GM19328 (cell line): ENCODE data around the gene SULT1A2.
"Not testable (repeated sequence)": the region's sequence is repeated elsewhere in the genome, so short reads cannot be mapped to it uniquely, and the experiment has no call there.

Source experiments
- ATAC-seq: cut with Tn5 transposase; IDR thresholded peaks from one replicate; pipeline ENCODE4 v1.9.1; 2021; ENCODE audit warnings: mild to moderate bottlenecking, moderate library complexity; ENCODE audit not compliant: unreplicated experiment

Gene SULT1A2

DNA sequence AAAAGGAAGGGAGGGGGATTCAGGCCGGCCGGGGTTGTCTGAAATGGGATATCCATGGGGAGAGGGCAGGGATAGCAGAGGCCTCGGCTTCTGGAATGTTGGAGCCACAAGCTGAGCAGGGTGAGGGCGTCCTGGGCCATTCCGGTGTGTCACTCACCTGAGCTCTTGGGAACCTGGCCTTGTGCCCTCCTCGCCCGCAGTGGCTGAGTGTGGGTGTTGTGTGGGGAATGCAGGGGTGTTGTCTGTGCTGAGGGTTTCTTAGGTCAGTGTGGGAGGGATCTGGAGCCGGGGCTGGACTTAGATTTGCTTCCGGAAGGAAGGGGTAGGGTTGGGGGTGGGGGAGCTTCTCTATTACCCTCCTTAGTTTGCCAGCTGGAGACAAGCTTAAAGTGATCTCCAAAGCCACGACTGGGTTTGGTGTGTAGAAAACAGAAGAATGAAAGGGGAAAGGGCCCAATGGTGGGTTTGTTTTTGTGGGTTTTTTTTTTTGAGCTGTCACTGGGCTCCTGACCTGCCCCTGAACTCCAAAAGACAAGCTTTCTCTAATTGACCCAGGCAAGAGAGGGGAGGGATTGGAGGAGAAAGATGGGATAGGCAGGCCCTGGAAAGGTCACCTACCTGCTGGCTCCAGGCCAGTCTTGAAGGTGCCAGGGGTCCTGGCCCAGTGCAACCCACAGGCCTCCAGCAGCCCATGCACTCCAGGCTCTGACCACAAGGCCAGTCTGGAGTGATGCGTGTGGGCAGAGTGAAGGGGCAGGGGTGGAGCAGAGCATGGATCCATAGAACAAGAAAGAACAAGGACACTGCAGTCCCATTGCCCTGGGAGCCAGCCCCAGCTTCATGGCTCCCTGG is at the start of gene SULT1A2:
Gene SULT1A2, minus strand, starts transcription at position 211 of the 852 bp plus-strand sequence. CDS start 1,120 bp downstream, outside the sequence.
- ATAC-seq = no peak

GRCh38 chr16:28639959-28640358 is 43.1 kb upstream of the SULT1A2 start:
- ATAC-seq = not testable (repeated sequence)

DNA sequence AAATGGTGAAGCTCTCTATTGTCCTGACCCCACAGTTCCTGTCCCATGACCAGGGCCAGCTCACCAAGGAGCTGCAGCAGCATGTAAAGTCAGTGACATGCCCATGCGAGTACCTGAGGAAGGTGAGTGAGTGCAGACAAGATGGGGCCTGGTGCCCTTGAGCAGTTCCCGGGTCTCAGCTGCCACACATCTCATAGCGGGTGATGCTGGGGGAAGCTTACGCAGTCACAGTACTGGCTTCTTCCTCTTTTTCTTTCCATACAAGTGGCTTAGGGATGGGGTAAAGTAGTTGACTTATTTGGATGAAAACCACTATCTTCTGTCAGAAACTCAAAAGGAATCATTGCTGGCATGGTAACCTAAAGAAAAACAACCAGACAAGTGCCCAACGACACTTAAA is 41.5 kb upstream of the SULT1A2 start:
- ATAC-seq = not testable (repeated sequence)

DNA sequence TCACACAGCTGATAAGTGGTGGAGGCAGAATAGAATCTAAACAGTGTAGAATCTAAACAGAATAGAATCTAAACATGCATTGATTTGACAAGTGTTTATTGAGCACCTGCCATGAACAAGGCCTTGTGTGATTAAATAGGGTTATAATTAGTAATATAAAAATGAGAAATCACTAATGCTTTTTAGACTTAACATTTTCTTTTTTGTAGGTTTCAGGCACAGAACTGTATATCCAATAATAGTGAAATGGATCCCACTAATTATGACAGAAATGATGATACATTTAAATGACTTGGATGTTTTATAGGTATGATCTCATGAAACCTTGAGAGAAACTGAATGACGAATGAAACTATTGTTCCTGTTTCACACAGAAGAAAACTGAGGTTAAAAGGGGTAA is 40.9 kb upstream of the SULT1A2 start, which contains the start of gene NPIPB8:
Gene NPIPB8, plus strand, starts transcription at position 301 of the 400 bp plus-strand sequence. CDS start 296 bp downstream, outside the sequence.
- ATAC-seq = not testable (repeated sequence)

- ATAC-seq = not testable (repeated sequence)
Measured at GRCh38 chr16:28636093-28636823, 39.4 kb upstream of the SULT1A2 start.

GRCh38 chr16:28630905-28631304 is 34.1 kb upstream of the SULT1A2 start:
- ATAC-seq = not testable (repeated sequence)

- ATAC-seq = no peak
Measured at GRCh38 chr16:28623172-28623711, 26.4 kb upstream of the SULT1A2 start.

DNA sequence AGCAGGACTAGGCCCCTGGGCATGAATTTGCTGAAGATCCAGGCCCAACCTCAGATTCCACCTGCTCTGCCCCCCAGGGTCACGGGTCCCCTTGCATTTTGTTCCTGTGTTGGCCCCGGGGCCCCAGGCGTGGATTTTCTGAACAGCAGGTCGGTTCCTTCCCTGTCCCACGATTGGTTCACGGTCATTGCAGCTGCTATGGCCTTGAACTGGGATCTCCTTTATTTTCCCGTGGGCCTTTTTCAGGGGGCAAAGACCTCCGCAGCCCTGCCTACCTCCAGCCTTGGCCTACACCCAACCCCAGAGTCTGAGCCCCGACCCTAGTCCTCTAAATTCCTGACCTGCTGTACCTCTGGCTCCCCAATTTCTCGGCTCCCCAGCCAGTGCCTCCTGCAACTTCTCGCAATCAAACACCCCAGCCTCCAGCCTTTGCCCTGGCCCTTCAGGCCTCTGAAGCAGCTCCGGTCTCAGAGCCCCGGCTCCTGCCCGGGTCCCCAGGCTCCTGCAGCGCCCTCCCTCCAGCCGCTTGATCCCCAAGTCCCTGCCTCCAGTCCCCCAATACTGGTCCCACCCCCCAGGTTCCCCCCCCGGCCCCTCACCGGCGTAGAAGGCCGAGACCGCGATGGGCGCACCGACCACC is 25.8 kb upstream of the SULT1A2 start:
- not testable (repeated sequence) for ATAC-seq

DNA sequence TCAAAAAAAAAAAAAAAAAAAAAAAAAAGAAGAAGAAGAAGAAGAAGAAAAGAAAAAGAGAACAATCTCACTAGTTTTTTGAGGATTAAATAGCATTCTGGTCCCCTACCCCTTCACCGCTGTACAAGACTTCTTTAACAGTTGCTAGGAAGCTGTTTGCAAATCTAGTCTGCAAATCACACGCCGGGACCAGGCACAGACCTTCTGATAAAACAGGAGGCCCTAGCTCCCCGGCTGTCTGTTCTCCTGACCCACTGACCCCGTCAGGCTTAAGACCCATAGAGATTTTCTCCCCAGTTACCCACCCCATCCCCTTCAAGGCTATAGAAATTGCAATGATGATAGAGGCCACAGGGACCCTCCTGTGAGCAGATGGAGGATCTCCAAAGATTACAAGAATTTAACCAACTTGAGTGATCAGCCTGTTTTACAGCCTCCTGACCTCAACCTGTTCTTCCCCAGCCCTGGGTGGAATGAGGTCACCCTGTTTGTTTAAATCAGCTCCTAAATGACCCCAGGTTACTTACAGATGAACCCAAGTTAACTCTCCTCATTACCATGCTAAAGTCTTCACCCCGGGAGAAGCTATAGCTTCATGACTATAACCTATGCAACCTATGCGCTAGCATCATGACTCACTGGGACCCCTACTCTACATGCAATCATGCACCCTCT is 24.8 kb upstream of the SULT1A2 start:
- no peak for ATAC-seq

DNA sequence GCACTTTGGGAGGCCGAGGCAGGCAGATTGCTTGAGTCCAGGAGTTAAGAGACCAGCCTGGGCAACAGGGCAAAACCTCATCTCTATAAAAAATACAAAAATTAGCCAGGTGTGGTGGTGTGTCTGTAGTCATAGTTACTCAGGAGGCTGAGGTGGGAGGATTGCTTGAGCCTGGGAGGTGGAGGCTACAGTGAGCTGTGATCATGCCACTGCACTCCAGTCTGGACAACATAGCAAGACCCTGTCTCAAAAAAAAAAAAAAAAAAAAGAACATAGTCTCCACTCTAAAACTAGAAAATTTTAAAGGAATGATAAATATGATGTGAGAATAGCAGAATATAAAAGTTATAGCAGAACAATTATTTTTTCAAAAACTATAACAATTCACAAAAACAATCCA is 23.5 kb upstream of the SULT1A2 start:
- ATAC-seq = not testable (repeated sequence)

DNA sequence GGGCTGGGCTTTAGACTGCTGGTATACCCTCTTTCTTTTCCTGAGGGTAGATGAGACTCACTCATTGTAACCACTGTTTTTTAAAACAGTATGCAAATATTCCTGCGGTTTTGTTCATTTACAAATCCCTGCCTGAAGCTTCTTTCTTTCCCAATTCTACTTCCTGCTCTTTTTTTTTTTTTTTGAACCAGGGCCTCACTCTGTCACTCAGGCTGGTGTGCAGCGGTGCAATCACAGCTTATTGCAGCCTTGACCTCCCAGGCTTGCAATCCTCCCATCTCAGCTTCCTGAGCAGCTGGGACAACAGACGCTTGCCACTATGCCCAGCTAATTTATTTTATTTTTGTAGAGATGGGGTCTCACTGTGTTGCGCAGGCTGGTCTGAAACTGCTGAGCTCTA is 21.0 kb upstream of the SULT1A2 start:
- ATAC-seq = no peak

DNA sequence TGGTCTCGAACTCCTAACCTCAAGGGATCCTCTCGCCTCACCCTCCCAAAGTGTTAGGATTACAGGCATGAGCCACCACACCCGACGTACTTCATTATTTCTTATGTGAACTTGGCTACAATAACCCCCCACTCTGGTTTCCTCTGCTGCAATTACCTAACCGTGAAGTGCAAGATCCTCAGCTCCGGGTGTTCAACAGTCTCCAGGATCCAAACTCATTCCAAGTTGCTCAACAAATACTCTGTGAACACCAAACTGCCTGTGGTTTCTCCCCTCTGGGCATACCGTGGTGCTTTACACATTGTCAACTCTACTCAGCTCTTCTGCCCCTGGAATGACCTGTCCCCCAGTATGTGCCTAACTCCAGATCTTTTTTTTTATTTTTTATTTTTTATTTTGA is 19.8 kb upstream of the SULT1A2 start:
- no peak for ATAC-seq

DNA sequence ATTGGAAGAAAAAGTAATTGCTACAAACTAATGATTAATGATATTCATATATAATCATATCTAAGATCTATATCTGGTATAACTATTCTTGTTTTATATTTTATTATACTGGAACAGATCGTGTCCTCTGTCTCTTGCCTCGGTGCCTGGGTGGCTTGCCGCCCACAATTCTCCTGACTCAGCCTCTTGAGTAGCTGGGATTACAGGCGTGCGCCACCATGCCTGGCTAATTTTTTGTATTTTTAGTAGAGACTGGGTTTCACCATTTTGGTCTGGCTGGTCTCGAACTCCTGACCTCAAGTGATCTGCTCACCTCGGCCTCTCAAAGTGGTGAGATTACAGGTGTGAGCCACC is 19.4 kb upstream of the SULT1A2 start:
- not testable (repeated sequence) for ATAC-seq

GRCh38 chr16:28615486-28616223 is 18.8 kb upstream of the SULT1A2 start:
- ATAC-seq = not testable (repeated sequence)

- not testable (repeated sequence) for ATAC-seq
Measured at GRCh38 chr16:28614561-28614960, 17.7 kb upstream of the SULT1A2 start.

- not testable (repeated sequence) for ATAC-seq
Measured at GRCh38 chr16:28613912-28614311, 17.1 kb upstream of the SULT1A2 start.

DNA sequence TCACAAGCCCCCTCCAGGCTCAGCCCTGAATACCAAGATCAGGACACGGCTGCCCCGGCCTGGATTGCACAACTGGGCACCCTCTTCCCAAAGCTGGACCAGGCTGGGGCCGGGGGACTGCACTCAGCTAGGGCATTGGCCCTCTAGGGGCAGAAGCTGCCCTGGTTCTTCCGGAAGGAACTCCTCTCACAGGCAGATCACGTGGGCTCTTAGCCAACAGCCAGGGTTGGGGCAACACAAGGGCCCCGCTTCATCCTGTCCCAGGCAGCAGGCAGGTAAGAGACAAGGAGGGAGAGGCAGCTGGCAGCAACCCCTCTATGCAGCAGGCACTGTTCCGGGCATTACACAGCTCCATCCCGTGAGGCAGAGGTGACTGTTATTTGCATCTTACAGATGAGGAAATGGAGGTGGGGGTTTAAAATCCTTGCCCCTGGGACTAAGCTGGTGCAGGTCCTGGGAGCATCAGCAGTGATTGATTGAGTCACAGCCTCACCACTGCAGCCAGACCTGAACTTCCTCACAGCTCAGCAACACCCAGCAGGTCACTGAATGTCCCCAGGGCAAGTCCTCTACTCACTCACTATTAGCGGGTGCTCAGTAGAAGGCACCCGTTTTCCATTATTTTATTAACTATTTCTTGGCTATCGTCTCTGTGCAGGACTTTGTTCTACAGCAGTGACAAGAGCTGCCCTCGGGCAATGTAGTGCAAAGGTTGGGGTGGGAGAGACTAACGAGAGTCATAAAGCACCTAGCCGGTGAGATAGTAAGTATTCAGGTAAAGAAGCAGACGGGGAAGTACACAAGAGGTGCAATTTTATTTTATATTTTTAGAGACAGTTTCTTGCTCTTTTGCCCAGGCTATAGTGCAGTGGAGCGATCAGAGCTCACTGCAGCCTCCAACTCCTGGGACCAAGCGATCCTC is 15.8 kb upstream of the SULT1A2 start:
- not testable (repeated sequence) for ATAC-seq

DNA sequence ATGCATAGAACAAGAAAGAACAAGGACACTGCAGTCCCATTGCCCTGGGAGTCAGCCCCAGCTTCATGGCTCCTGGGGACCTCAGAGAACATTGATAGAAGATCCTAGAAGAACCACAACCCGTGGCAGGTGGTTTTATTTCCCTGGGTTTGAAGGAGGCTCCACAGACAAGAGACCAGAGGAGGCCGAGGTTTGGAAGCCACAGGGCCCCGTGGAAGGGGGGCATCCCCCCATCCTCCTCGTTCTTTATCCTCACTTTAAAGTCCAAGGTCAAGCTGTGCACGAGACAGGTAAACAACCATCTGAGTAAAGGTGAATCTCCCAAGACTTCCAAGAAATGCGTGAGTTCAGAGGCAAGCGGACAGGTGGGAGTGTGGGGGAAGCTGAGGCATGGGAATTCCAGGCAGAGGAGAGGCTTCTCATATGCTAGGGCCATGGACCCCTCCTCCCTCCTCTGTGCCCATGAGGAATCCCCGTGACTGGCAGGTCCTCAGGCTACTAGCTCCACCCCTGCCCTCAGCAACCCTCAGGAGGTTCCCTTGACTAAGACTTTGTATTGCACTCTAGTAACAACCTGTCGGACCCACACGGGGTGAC is 13.8 kb upstream of the SULT1A2 start:
- ATAC-seq = no peak
